ENCODE data around the gene CMKLR1.

DNA sequence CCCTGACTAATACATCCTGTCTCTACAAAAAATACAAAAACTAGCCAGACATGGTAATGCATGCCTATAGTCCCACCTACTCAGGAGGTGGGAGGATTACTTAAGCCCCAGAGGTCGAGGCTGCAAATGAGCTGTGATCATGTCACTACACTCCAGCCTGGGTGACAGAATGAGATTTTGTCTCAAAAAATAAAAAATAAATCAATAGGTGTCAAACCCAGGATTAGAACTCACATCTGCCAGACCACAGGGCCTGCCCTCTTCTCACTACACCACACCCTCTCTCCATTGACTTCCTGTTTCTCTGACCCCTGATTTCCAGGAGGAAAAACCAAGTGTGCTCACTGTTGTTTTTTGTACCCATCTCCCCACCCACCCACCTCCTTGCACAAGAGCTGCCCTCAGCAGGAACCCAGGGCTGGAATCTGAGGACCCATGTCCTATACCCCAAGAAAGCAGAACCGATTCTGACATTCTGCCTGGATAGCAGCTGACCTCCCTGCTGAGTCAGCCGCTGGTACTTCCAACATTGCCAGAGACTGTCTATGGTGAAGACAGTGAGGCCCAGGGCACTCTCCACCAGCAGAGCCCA lies 6.2 kb downstream of the CMKLR1 start:
- TF ChIP-seq, protein P1, sequence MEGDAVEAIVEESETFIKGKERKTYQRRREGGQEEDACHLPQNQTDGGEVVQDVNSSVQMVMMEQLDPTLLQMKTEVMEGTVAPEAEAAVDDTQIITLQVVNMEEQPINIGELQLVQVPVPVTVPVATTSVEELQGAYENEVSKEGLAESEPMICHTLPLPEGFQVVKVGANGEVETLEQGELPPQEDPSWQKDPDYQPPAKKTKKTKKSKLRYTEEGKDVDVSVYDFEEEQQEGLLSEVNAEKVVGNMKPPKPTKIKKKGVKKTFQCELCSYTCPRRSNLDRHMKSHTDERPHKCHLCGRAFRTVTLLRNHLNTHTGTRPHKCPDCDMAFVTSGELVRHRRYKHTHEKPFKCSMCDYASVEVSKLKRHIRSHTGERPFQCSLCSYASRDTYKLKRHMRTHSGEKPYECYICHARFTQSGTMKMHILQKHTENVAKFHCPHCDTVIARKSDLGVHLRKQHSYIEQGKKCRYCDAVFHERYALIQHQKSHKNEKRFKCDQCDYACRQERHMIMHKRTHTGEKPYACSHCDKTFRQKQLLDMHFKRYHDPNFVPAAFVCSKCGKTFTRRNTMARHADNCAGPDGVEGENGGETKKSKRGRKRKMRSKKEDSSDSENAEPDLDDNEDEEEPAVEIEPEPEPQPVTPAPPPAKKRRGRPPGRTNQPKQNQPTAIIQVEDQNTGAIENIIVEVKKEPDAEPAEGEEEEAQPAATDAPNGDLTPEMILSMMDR (IDR thresholded peaks at IDR 0.05; ENCODE audit: low read length): no peak
- no peak for TF ChIP-seq EZH2 (IDR thresholded peaks at IDR 0.05; ENCODE audit: borderline replicate concordance, low read length)
